PC-9 (cell line): ENCODE measurements around the gene PARP8.
"Not testable (repeated sequence)": the region's sequence is repeated elsewhere in the genome, so short reads cannot be mapped to it uniquely, and the experiment has no call there.

Experiments used
- EZH2 ChIP-seq: fragments of 200-600 bp; sonication (generic); IDR thresholded peaks from 2 replicates; pipeline ENCODE4 v1.8.0; 2017; ENCODE audit warnings: antibody characterized with exemption, low read depth
- TF ChIP-seq, protein P1 (sequence below): fragments of 200-600 bp; sonication (generic); conservative IDR thresholded peaks from 2 replicates; pipeline ENCODE4 v1.6.1; 2017; ENCODE audit warnings: mixed run types, antibody characterized with exemption, mild to moderate bottlenecking, moderate library complexity

DNA sequence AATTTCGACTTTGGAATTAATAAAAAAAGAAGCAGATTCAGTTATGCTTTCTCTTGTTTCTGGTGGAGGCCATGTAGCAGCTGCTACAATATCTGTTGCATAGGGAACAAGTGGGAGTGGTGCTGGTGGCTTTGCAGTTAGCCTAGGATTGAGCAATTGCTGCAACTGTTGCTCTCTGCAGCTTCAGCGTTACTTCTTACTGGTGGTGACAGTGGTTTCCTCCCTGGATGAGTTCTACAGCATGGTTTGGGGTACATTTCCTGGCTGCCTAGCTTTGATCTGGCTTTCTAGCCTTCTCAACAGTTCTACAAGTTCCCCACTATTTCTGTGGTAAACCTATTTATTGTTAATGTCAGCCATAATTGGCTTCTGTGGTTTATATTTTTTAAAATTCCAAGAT is 31.6 kb upstream of the PARP8 start:
- TF ChIP-seq, protein P1, sequence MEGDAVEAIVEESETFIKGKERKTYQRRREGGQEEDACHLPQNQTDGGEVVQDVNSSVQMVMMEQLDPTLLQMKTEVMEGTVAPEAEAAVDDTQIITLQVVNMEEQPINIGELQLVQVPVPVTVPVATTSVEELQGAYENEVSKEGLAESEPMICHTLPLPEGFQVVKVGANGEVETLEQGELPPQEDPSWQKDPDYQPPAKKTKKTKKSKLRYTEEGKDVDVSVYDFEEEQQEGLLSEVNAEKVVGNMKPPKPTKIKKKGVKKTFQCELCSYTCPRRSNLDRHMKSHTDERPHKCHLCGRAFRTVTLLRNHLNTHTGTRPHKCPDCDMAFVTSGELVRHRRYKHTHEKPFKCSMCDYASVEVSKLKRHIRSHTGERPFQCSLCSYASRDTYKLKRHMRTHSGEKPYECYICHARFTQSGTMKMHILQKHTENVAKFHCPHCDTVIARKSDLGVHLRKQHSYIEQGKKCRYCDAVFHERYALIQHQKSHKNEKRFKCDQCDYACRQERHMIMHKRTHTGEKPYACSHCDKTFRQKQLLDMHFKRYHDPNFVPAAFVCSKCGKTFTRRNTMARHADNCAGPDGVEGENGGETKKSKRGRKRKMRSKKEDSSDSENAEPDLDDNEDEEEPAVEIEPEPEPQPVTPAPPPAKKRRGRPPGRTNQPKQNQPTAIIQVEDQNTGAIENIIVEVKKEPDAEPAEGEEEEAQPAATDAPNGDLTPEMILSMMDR = not testable (repeated sequence)
- TF ChIP-seq EZH2 = not testable (repeated sequence)
